MM.1S (cell line): ENCODE results near the gene ZC3H7B.

Experiments
- EZH2 ChIP-seq: fragments of 300-600 bp; sonication (generic); optimal IDR thresholded peaks from 2 replicates; pipeline ENCODE3; 2017; ENCODE audit warnings: low read depth, mild to moderate bottlenecking, antibody characterized with exemption, low read length, mixed read lengths
- TF ChIP-seq, protein P1 (sequence below): fragments of 300-600 bp; sonication (generic); IDR thresholded peaks from 2 replicates; pipeline ENCODE4 v1.5.1; 2016; ENCODE audit warnings: antibody characterized with exemption, low read length, mixed read lengths

DNA sequence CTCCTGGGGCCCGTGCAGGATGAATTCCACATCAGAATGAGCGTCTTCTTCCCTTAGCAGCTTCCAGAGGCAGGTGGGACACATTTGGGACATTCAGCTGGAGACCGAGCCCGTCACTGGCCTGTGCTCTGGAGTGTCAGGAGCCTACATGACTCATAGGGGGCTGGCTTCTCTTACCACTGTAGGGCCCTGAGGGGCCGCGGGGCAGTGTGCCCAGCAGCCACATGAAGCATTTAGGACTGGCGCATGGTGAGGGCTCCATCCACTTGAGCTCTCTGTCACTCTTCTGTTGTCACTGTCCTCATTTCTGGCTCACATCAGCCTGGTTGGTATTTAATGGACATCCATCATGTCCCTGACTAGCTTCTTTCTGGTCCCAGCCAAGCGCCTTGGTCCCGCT is 42.4 kb downstream of the ZC3H7B start:
- TF ChIP-seq, protein P1, sequence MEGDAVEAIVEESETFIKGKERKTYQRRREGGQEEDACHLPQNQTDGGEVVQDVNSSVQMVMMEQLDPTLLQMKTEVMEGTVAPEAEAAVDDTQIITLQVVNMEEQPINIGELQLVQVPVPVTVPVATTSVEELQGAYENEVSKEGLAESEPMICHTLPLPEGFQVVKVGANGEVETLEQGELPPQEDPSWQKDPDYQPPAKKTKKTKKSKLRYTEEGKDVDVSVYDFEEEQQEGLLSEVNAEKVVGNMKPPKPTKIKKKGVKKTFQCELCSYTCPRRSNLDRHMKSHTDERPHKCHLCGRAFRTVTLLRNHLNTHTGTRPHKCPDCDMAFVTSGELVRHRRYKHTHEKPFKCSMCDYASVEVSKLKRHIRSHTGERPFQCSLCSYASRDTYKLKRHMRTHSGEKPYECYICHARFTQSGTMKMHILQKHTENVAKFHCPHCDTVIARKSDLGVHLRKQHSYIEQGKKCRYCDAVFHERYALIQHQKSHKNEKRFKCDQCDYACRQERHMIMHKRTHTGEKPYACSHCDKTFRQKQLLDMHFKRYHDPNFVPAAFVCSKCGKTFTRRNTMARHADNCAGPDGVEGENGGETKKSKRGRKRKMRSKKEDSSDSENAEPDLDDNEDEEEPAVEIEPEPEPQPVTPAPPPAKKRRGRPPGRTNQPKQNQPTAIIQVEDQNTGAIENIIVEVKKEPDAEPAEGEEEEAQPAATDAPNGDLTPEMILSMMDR: no peak
- TF ChIP-seq EZH2: no peak
